Uterine smooth muscle cell (primary cell): ENCODE data around the gene TNFRSF17. TPM values are rescaled to one million over a fixed set of nuclear protein-coding genes. Genes with fewer than 3 reads are reported as not detected.

Experiments used
- total RNA-seq: library from RNA; depleted of rRNA; stranded (reverse); fragments of >200 nt; gene quantifications from 2 replicates; pipeline ENCODE4 v1.2.3, GENCODE V29; 2014

Gene TNFRSF17
- not detected in 2 replicates for total RNA-seq

GRCh38 chr16:11964761-11965551, at the start of gene TNFRSF17:
TSS of gene TNFRSF17 (plus strand) at chr16:11965210. CDS start at chr16:11965325, 115 bp downstream.

GRCh38 chr16:11915644-11916523, 49.1 kb upstream of the TNFRSF17 start, which contains the start of gene GSPT1:
TSS of gene GSPT1 (minus strand) at chr16:11915956. CDS start at chr16:11915720, 236 bp downstream.

GRCh38 chr16:11941945-11942344, 23.1 kb upstream of the TNFRSF17 start, which contains the start of gene NPIPB2:
TSS of gene NPIPB2 (minus strand) at chr16:11942045. CDS start at chr16:11942045, 0 bp downstream.

Other genes with a start within 250 kb of the TNFRSF17 start
- 26.7 and 34.9 TPM in 2 replicates for gene TXNDC11, start 222.4 kb upstream of the TNFRSF17 start, total RNA-seq
- gene ZC3H7A, start 168.0 kb upstream of the TNFRSF17 start, total RNA-seq = 57.5 and 58.3 TPM in 2 replicates
- 103 and 121 TPM in 2 replicates for gene RSL1D1, start 113.7 kb upstream of the TNFRSF17 start, total RNA-seq
- 78.1 and 115 TPM in 2 replicates for gene GSPT1, start 49.3 kb upstream of the TNFRSF17 start, total RNA-seq
- 1.7 and 6.2 TPM in 2 replicates for gene NPIPB2, start 23.2 kb upstream of the TNFRSF17 start, total RNA-seq
- 16.6 and 28.9 TPM in 2 replicates for gene SNX29, start 11.5 kb downstream of the TNFRSF17 start, total RNA-seq